ENCODE data around the gene TRPM5. TPM values are rescaled to one million over a fixed set of nuclear protein-coding genes. Genes with fewer than 3 reads are reported as not detected.

TRPM5 gene
- total RNA-seq, 2 donors from 2014 or later, result 0.68 TPM; not detected in 1

DNA sequence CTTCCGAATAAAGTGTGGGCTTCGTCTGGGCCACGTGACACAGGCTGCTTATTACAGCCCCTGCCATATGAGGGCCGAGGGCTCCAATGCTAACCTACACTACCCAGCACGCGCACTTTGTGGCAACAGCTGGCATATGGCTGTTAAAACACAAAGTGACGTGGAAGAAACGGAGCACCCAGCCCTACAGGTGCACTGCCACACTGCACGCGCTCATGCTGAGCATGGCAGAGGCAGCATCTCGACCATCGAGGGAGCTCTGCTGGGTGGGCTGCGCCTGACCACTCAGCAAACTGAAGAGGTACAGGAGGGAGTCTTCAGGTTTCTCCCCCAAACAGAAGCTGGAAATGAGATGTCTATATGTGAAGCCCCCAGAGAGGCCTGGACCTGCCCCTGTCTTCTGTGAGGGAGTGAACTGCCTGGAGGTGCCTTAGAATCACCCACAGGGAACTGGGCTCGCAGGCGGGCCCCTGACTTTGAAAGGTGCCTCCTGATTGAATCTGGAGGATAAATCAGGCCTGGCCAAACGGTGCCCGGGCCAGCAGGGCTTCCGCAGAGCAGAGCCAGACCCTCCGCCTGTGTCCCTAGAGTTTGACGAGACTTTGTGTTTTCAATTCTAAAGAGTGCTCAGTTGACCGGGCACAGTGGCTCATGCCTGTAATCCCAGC is 25.5 kb downstream of the TRPM5 start:
- Histone ChIP-seq H3K4me3 (no peak overlapping the region), H3K27me3 (replicated peaks; ENCODE audit: insufficient read depth) (no peaks in the 10 kb centered on the region), H3K36me3 (no peaks in the 10 kb centered on the region), H3K9me3 (no peaks in the 10 kb centered on the region), H3K4me1 (replicated peaks) (no peaks in the 10 kb centered on the region), H3K27ac (no peak overlapping the region)
- TF ChIP-seq POLR2A (IDR thresholded peaks at IDR 0.05), result no peak
- TF ChIP-seq, protein P1, sequence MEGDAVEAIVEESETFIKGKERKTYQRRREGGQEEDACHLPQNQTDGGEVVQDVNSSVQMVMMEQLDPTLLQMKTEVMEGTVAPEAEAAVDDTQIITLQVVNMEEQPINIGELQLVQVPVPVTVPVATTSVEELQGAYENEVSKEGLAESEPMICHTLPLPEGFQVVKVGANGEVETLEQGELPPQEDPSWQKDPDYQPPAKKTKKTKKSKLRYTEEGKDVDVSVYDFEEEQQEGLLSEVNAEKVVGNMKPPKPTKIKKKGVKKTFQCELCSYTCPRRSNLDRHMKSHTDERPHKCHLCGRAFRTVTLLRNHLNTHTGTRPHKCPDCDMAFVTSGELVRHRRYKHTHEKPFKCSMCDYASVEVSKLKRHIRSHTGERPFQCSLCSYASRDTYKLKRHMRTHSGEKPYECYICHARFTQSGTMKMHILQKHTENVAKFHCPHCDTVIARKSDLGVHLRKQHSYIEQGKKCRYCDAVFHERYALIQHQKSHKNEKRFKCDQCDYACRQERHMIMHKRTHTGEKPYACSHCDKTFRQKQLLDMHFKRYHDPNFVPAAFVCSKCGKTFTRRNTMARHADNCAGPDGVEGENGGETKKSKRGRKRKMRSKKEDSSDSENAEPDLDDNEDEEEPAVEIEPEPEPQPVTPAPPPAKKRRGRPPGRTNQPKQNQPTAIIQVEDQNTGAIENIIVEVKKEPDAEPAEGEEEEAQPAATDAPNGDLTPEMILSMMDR (IDR thresholded peaks at IDR 0.05), result no peak
- no peak for TF ChIP-seq POLR2AphosphoS5 (IDR thresholded peaks at IDR 0.05)
- no peak for DNase-seq (ENCODE audit: low spot score)
- WGBS, result 83% methylated on average over 21 of the region's 21 CpGs
- intact Hi-C loops (cut with DNase I), result loop anchor here (1.0 kb wide), 1 partner anchor 114 kb away; no protein-coding TSS in a partner anchor

DNA sequence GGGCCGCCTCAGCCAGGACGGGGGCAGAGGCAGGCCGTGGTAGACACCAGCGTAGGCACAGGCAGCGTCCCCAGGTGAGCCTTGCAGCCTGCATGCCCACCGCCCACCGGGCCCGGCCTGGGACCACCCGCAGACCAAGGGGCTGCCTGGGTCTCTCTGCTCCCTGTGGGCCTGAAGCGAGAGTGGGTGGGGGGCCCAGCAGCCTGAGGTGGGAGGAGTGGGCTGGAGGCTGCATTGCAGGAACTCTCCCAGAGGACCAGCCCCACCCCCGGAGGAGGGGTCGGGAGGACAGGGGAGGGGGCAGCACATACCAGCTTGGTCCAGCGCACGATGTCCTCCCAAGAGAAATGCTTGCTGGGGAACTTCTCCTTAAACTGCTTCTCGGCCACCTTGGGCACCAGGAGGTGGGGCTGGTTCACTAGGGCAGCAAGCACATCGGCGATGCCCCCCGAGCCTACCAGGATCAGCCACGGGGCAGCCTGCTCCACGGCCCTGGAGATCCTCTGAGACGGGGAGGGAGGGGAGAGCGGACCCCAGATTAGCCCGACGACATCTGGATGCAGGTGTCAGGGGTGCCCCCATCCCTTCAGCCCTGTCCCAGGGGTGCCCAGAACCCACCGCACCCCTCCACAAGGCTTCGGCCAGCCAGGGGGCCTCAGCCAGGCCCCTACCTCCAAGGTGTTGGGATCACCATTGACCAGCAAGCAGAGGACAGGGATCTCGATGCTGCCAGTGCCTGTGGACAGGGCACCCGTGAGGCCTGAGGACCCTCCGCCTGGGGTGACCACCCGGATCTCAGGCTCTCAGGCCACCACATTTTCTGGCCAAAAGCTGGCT is 26.2 kb downstream of the TRPM5 start:
- Histone ChIP-seq H3K4me1 (replicated peaks) (no peaks in the 10 kb centered on the region), H3K27me3 (replicated peaks; ENCODE audit: insufficient read depth) (no peaks in the 10 kb centered on the region), H3K4me3 (no peak overlapping the region), H3K9me3 (no peaks in the 10 kb centered on the region), H3K27ac (no peak overlapping the region), H3K36me3 (no peaks in the 10 kb centered on the region)
- DNase-seq (ENCODE audit: low spot score), result no peak
- WGBS, result 85% methylated on average over 30 of the region's 30 CpGs
- intact Hi-C loops (cut with DNase I), result no loop called here
- TF ChIP-seq POLR2A (IDR thresholded peaks at IDR 0.05), result no peak
- TF ChIP-seq, protein P1 (IDR thresholded peaks at IDR 0.05), result no peak
- TF ChIP-seq POLR2AphosphoS5 (IDR thresholded peaks at IDR 0.05), result no peak

DNA sequence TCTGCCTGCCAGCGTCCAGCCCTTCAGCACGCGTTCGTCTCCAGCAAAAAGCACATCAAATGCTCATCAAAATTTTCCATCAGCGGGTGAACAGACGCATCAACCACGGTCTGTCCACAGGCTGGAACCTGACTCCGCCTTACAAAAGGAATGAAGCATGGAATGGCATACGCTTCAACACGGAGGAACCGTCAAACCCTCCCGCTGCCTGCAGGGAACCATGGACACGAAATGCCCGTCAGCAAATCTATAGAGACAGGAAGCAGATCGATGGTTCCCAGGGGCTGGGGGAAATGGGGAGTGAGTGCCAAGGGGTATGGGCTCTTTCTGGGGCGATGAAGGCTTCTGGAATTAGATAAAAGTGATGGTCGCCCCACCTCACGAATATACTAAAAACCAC is 27.5 kb downstream of the TRPM5 start:
- Histone ChIP-seq H3K36me3 (no peaks in the 10 kb centered on the region), H3K27ac (no peak overlapping the region), H3K4me1 (replicated peaks) (no peaks in the 10 kb centered on the region), H3K4me3 (no peak overlapping the region), H3K27me3 (replicated peaks; ENCODE audit: insufficient read depth) (no peaks in the 10 kb centered on the region), H3K9me3 (no peaks in the 10 kb centered on the region)
- TF ChIP-seq, protein P1 (IDR thresholded peaks at IDR 0.05), result no peak
- TF ChIP-seq POLR2A (IDR thresholded peaks at IDR 0.05), result no peak
- no peak for TF ChIP-seq POLR2AphosphoS5 (IDR thresholded peaks at IDR 0.05)
- intact Hi-C loops (cut with DNase I), result no loop called here
- DNase-seq (ENCODE audit: low spot score), result no peak
- 79% methylated on average over 18 of the region's 18 CpGs for WGBS

DNA sequence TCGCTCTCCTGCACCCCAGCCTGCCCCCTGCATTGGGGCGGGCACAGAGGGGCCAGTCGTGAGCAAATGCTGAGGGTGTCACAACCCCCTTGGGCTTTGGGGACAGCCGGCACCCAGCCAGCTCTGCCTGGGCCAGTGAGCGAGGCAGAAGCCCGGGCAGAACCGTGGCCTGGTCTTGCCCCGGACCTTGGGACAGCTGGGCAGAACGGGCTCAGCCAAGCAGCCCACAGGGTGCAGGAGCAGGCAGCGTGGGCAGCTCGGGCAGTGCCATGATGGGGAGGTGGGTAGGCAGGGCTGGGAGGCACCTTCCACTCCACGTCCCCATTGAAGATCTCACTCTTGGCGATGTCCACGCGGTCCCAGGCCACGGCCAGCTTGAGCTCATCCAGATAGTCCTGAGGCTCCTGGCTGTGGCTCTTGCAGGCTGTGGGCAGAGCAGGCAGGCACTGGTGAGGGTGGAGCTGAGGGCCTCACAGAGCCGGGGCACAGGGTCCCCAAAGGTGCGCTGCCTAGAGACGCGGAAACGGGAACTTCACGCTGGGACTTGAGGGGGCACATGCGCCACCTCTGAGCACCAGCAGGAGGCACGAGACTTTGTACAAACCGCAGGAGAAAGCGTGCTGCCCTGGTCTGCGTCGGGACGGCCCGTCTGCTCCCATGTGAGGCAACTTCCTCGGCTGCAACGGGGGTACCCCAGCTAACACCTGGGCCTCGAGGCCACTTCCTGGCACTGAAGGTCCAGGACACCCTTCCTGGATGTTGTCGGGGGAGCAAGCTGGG is 28.5 kb downstream of the TRPM5 start:
- intact Hi-C loops (cut with DNase I), result no loop called here
- Histone ChIP-seq H3K27ac (no peak overlapping the region), H3K27me3 (replicated peaks; ENCODE audit: insufficient read depth) (no peaks in the 10 kb centered on the region), H3K9me3 (no peaks in the 10 kb centered on the region), H3K4me1 (replicated peaks) (no peaks in the 10 kb centered on the region), H3K36me3 (no peaks in the 10 kb centered on the region), H3K4me3 (no peak overlapping the region)
- TF ChIP-seq POLR2AphosphoS5 (IDR thresholded peaks at IDR 0.05) (no peak), POLR2A (IDR thresholded peaks at IDR 0.05) (no peak)
- TF ChIP-seq, protein P1 (IDR thresholded peaks at IDR 0.05), result no peak
- WGBS, result 80% methylated on average over 33 of the region's 34 CpGs
- no peak for DNase-seq (ENCODE audit: low spot score)

Measured in prostate gland (tissue), 2 donors.